OCI-LY7 (cell line): Measurements from ENCODE around the gene SAP30L. TPM values are rescaled to one million over a fixed set of nuclear protein-coding genes. Genes with fewer than 3 reads are reported as not detected.

ENCODE experiments used
- BruUV-seq: library from RNA; stranded (reverse); fragments of 400-500 nt; replicated peaks from 2 replicates; lab custom pipeline; 2021; lab: Mats Ljungman, UMichigan
- CTCF ChIA-PET: fragments of 300-600 bp; sonication (Branson Sonifier 250); formaldehyde crosslinking; loops from one replicate; lab custom pipeline; 2022; ENCODE audit warnings: antibody characterized with exemption; ENCODE audit not compliant: unreplicated experiment; lab: Charles Lee
- POLR2A ChIA-PET: fragments of 300-600 bp; sonication (Branson Sonifier 250); formaldehyde crosslinking; loops from one replicate; lab custom pipeline; 2022; ENCODE audit warnings: antibody characterized with exemption; lab: Charles Lee
- DNase-seq: peaks from one replicate; pipeline ENCODE4 v3.0.0-alpha.2; 2015; ENCODE audit warnings: low spot score
- H2AFZ ChIP-seq: fragments of 200-600 bp; sonication (generic), shearing (Covaris generic); 2 replicates; pipeline ENCODE4 v1.6.1; 2014; ENCODE audit warnings: mild to moderate bottlenecking, antibody characterized with exemption, low read length, moderate library complexity
- H3K27ac ChIP-seq: fragments of 200-600 bp; sonication (generic); 2 replicates; pipeline ENCODE4 v1.5.1; 2014; ENCODE audit warnings: mixed run types, low read depth, mild to moderate bottlenecking, moderate library complexity, low read length, inconsistent platforms; ENCODE audit not compliant: poor library complexity, severe bottlenecking
- H3K36me3 ChIP-seq: fragments of 200-600 bp; sonication (generic); 2 replicates; pipeline ENCODE4 v1.6.1; 2014; ENCODE audit warnings: mild to moderate bottlenecking, antibody characterized with exemption, low read length, moderate library complexity, mixed read lengths; ENCODE audit not compliant: insufficient read depth
- H3K4me1 ChIP-seq: fragments of 200-600 bp; sonication (generic); 2 replicates; pipeline ENCODE4 v1.5.1; 2014; ENCODE audit warnings: mild to moderate bottlenecking, low read length; ENCODE audit not compliant: insufficient read depth, poor library complexity, severe bottlenecking
- H3K4me2 ChIP-seq: fragments of 200-600 bp; sonication (generic); 2 replicates; pipeline ENCODE4 v1.6.1; 2014; ENCODE audit warnings: mild to moderate bottlenecking, low read length
- H3K4me3 ChIP-seq: fragments of 200-600 bp; sonication (generic); 2 replicates; pipeline ENCODE4 v1.5.1; 2014; ENCODE audit warnings: mild to moderate bottlenecking, low read depth, low read length; ENCODE audit not compliant: poor library complexity, severe bottlenecking
- H3K79me2 ChIP-seq: fragments of 200-600 bp; sonication (generic); 2 replicates; pipeline ENCODE4 v1.6.1; 2016; ENCODE audit warnings: low read depth, mild to moderate bottlenecking, low read length, moderate library complexity, mixed read lengths; ENCODE audit not compliant: insufficient read depth
- H3K9me2 ChIP-seq: fragments of 200-600 bp; sonication (generic); 2 replicates; pipeline ENCODE4 v1.6.1; 2016; ENCODE audit warnings: mild to moderate bottlenecking, low read length, mixed read lengths; ENCODE audit not compliant: insufficient read depth
- H3K9me3 ChIP-seq: fragments of 200-600 bp; sonication (generic); 2 replicates; pipeline ENCODE4 v1.6.1; 2014; ENCODE audit warnings: mild to moderate bottlenecking, mixed run types, low read length, mixed read lengths
- H4K20me1 ChIP-seq: fragments of 200-600 bp; sonication (generic); 2 replicates; pipeline ENCODE4 v1.6.1; 2014; ENCODE audit warnings: mild to moderate bottlenecking, antibody characterized with exemption, low read length, moderate library complexity, mixed read lengths; ENCODE audit not compliant: insufficient read depth
- EZH2phosphoT487 ChIP-seq: fragments of 200-600 bp; sonication (generic); IDR thresholded peaks from 2 replicates; pipeline ENCODE4 v1.6.1; 2018; ENCODE audit warnings: low read depth, borderline replicate concordance, mild to moderate bottlenecking, mixed run types, antibody characterized with exemption, low read length, moderate library complexity, mixed read lengths
- intact Hi-C: fragments of 100-400 bp; cut with micrococcal nuclease; formaldehyde crosslinking; loops from one replicate; pipeline ENCODE4 v1.10.0; 2022; ENCODE audit not compliant: unreplicated experiment
- total RNA-seq, 2 experiments: library from RNA; depleted of rRNA in 1 of 2; stranded (reverse); fragments of >200 nt in 1 of 2; shearing (Covaris generic) in 1 of 2; gene quantifications; 2 replicates each; pipeline ENCODE4 v1.2.3, GENCODE V29; 2014 to 2022
- TF ChIP-seq, protein P1 (sequence below): fragments of 200-600 bp; sonication (generic); conservative IDR thresholded peaks from 2 replicates; pipeline ENCODE4 v1.5.1; 2014; ENCODE audit warnings: mild to moderate bottlenecking, antibody characterized with exemption, low read length, moderate library complexity, mixed read lengths

Gene SAP30L
- total RNA-seq, 2 experiments from 2014 or later, result 37.5 to 38.7 TPM

DNA sequence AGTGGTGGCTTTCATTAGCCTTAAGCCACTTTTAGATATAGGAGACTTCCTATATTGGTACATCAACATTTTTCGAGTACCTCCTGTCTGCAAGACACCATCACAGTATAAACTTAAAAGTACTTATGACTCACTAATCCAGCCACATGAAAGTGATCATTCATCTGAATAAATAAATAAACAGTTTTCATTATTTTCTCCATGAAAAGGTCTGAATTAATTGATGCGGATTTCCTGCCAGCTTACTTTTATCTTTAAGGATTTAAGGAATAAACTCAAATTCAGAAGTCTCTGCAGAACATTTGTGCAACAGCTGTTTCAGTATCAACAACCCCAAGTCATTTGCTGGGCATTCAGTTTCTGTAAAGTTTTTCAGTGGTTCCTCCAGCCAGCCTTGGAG, 4.0 kb downstream of the SAP30L start:
- Histone ChIP-seq H3K4me3 (no peak overlapping the region), H3K79me2 (peaks cover 25% of the 10 kb centered on the region; the same call in 1 of the 2 replicates), H3K9me2 (no peaks in the 10 kb centered on the region), H3K4me1 (peaks cover 10% of the 10 kb centered on the region), H2AFZ (no peak overlapping the region), H3K27ac (no peak overlapping the region), H3K4me2 (0 out of 2 replicates have a peak overlapping the region, but pooled peaks have one; percentile 43), H3K9me3 (no peaks in the 10 kb centered on the region), H3K36me3 (peaks cover 46% of the 10 kb centered on the region), H4K20me1 (peaks cover 30% of the 10 kb centered on the region; the same call in 1 of the 2 replicates)
- no peak for TF ChIP-seq EZH2phosphoT487
- intact Hi-C loops, result loop anchor here (5.0 to 10.0 kb wide), 3 partner anchors 305 to 493 kb away; partner anchors contain the start of genes CNOT8, LARP1 and MRPL22
- POLR2A ChIA-PET, result interaction anchor here (0.6 kb wide), 1 partner anchor 41 kb away, joined by 3 read pairs; no protein-coding TSS in a partner anchor
- no peak for DNase-seq
- BruUV-seq, result no TSS peak
- CTCF ChIA-PET, result interaction anchor here (0.7 to 0.8 kb wide), 2 partner anchors 17 to 261 kb away, joined by 3 read pairs; no protein-coding TSS in a partner anchor

DNA sequence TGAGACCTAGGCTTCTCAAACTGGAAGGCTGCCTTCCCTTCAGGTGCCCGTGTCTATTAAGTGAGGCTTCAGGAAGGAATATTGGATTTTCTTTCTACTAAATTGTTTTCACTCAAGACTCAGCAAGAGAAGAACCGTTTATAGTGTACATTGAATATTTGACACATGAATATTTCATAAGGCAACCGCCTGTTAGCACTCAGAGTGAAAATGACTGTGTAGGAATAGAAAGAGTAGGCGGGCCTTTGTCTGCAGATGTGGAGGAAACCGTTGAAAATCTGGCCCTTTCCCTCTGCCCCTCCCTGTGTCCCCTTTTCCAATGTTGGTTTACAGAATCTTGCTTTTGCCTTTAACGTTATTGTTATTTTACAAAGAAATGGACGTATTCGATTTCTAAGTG, 6.2 kb downstream of the SAP30L start:
- TF ChIP-seq, protein P1, sequence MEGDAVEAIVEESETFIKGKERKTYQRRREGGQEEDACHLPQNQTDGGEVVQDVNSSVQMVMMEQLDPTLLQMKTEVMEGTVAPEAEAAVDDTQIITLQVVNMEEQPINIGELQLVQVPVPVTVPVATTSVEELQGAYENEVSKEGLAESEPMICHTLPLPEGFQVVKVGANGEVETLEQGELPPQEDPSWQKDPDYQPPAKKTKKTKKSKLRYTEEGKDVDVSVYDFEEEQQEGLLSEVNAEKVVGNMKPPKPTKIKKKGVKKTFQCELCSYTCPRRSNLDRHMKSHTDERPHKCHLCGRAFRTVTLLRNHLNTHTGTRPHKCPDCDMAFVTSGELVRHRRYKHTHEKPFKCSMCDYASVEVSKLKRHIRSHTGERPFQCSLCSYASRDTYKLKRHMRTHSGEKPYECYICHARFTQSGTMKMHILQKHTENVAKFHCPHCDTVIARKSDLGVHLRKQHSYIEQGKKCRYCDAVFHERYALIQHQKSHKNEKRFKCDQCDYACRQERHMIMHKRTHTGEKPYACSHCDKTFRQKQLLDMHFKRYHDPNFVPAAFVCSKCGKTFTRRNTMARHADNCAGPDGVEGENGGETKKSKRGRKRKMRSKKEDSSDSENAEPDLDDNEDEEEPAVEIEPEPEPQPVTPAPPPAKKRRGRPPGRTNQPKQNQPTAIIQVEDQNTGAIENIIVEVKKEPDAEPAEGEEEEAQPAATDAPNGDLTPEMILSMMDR, result no peak
- TF ChIP-seq EZH2phosphoT487, result no peak
- intact Hi-C loops, result no loop called here
- no peak overlapping the region for H3K4me3 ChIP-seq
- DNase-seq, result no peak
- H3K79me2 ChIP-seq, result peaks cover 21% of the 10 kb centered on the region; the same call in 1 of the 2 replicates
- CTCF ChIA-PET, result no interaction called here
- H4K20me1 ChIP-seq, result peaks cover 28% of the 10 kb centered on the region; the same call in 1 of the 2 replicates
- no peak overlapping the region for H3K4me2 ChIP-seq
- no TSS peak for BruUV-seq
- H3K36me3 ChIP-seq, result peaks cover 68% of the 10 kb centered on the region
- H3K27ac ChIP-seq, result no peak overlapping the region
- POLR2A ChIA-PET, result no interaction called here
- H3K9me2 ChIP-seq, result no peaks in the 10 kb centered on the region
- peaks cover 10% of the 10 kb centered on the region for H3K4me1 ChIP-seq
- no peaks in the 10 kb centered on the region for H3K9me3 ChIP-seq
- H2AFZ ChIP-seq, result no peak overlapping the region

DNA sequence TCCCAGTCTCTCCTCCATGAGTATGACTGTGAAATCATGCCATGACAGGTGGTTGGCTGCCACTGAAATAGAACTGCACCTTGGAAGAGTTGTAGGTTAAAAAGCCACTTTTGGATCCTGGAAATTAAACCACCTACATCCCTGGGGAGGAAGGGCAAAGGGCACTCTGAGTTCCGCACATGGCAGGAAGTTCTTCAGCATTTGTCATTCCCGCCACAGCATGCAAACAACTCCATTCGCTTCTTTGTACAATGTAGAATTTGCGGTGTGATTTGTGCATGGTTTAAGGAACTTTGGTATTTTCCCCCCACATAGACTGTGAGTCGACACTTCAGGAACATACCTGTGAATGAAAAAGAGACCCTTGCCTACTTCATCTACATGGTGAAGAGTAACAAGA, 9.8 kb downstream of the SAP30L start:
- H3K4me3 ChIP-seq, result no peak overlapping the region
- H3K9me2 ChIP-seq, result no peaks in the 10 kb centered on the region
- TF ChIP-seq EZH2phosphoT487, result no peak
- TF ChIP-seq, protein P1, result no peak
- no peaks in the 10 kb centered on the region for H3K4me1 ChIP-seq
- ChIA-PET POLR2A (no interaction called here), CTCF (no interaction called here)
- H2AFZ ChIP-seq, result no peak overlapping the region
- no peaks in the 10 kb centered on the region for H3K79me2 ChIP-seq
- no peak overlapping the region for H3K27ac ChIP-seq
- intact Hi-C loops, result no loop called here
- no peaks in the 10 kb centered on the region for H3K9me3 ChIP-seq
- peaks cover 79% of the 10 kb centered on the region for H3K36me3 ChIP-seq
- no peak for DNase-seq
- BruUV-seq, result no TSS peak
- H3K4me2 ChIP-seq, result no peak overlapping the region
- H4K20me1 ChIP-seq, result no peaks in the 10 kb centered on the region
